ENCODE results near the gene TAOK3. TPM values are rescaled to one million over a fixed set of nuclear protein-coding genes. Genes with fewer than 3 reads are reported as not detected.

Gene TAOK3
- total and polyA plus RNA-seq, 9 of the 15 experiments (the other 6 are each of a cell fraction or from before 2014, with no cell fraction given) = 24.3 to 83.5 (median 47.1) TPM

DNA sequence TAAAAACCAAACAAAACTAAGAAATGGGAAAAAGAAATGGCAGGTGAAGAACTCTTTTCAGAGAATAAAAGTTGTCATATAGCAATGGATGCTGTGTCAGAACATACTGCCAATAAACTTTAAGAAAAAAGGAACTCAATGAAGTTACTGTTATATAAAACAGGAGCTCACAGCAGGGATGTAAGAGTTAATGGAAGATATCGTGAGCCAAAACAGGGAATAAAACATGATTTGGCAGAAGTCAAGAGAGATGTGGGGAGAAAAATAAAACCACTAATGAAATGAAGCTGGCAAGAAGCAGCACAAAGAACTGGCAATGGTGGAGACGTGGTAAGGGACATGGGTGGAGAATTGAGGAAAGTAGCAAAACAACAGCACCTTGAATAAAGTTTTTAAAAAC is 61.0 kb downstream of the TAOK3 start:
- no peaks in the 10 kb centered on the region for H3K27me3 ChIP-seq (ENCODE audit: control insufficient read depth in 2 of 2, insufficient read depth in 2 of 2, low read length in 2 of 2)
- intact Hi-C loops (cut with micrococcal nuclease) = no loop called here
- in situ Hi-C loops (cut with MboI) = no loop called here
- no peak overlapping the region for H3K4me2 ChIP-seq (ENCODE audit: insufficient read depth, low read length)
- WGBS (ENCODE audit: insufficient coverage, low coverage, missing lambda C conversion rate) = 33% methylated on average over 2 of the region's 2 CpGs
- no peaks in the 10 kb centered on the region for H3K9me1 ChIP-seq (ENCODE audit: control insufficient read depth, insufficient read depth, low read length)
- H3K4me3 ChIP-seq = no peak overlapping the region
- BruUV-seq (replicated peaks) = no TSS peak
- CTCF ChIA-PET (ENCODE audit: low intra/inter-chr PET ratio) = interaction anchor here (0.5 kb wide), 1 partner anchor 1216 kb away, joined by 3 read pairs; no protein-coding TSS in a partner anchor
- no peak for DNase-seq (ENCODE audit: extremely low read depth in 1 of 4, low spot score in 3 of 4)
- no peak overlapping the region for H2AFZ ChIP-seq (ENCODE audit: low read depth, low read length)
- ATAC-seq = no peak
- H3K27ac ChIP-seq (ENCODE audit: extremely low read depth, low read depth, low read length) = no peak overlapping the region
- POLR2A ChIA-PET = no interaction called here
- H3K4me1 ChIP-seq (replicated peaks in 1 of 2; ENCODE audit: control insufficient read depth in 2 of 2, insufficient read depth in 2 of 2, low read length in 2 of 2) = peaks cover 3 to 6% of the 10 kb centered on the region in 2 experiments; a peak in 4 of 5 replicates
- no peak overlapping the region for H3K9ac ChIP-seq (ENCODE audit: insufficient read depth in 1 of 2, low read depth in 2 of 2, low read length in 2 of 2)
- no peaks in the 10 kb centered on the region for H4K20me1 ChIP-seq (replicated peaks; ENCODE audit: control insufficient read depth, insufficient read depth, low read length)
- peaks cover 27% of the 10 kb centered on the region for H3K79me2 ChIP-seq (ENCODE audit: control insufficient read depth, insufficient read depth, low read length)
- FAIRE-seq = no peak
- H3K9me3 ChIP-seq (replicated peaks; ENCODE audit: control insufficient read depth, insufficient read depth, low read depth, low read length) = no peaks in the 10 kb centered on the region
- no peaks in the 10 kb centered on the region for H3K36me3 ChIP-seq (ENCODE audit: control insufficient read depth, insufficient read depth, low read length)
- TF ChIP-seq, protein P1, sequence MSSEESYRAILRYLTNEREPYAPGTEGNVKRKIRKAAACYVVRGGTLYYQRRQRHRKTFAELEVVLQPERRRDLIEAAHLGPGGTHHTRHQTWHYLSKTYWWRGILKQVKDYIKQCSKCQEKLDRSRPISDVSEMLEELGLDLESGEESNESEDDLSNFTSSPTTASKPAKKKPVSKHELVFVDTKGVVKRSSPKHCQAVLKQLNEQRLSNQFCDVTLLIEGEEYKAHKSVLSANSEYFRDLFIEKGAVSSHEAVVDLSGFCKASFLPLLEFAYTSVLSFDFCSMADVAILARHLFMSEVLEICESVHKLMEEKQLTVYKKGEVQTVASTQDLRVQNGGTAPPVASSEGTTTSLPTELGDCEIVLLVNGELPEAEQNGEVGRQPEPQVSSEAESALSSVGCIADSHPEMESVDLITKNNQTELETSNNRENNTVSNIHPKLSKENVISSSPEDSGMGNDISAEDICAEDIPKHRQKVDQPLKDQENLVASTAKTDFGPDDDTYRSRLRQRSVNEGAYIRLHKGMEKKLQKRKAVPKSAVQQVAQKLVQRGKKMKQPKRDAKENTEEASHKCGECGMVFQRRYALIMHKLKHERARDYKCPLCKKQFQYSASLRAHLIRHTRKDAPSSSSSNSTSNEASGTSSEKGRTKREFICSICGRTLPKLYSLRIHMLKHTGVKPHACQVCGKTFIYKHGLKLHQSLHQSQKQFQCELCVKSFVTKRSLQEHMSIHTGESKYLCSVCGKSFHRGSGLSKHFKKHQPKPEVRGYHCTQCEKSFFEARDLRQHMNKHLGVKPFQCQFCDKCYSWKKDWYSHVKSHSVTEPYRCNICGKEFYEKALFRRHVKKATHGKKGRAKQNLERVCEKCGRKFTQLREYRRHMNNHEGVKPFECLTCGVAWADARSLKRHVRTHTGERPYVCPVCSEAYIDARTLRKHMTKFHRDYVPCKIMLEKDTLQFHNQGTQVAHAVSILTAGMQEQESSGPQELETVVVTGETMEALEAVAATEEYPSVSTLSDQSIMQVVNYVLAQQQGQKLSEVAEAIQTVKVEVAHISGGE (CRISPR knock-in tag; IDR thresholded peaks at IDR 0.05) = no peak
- TF ChIP-seq, protein P2, sequence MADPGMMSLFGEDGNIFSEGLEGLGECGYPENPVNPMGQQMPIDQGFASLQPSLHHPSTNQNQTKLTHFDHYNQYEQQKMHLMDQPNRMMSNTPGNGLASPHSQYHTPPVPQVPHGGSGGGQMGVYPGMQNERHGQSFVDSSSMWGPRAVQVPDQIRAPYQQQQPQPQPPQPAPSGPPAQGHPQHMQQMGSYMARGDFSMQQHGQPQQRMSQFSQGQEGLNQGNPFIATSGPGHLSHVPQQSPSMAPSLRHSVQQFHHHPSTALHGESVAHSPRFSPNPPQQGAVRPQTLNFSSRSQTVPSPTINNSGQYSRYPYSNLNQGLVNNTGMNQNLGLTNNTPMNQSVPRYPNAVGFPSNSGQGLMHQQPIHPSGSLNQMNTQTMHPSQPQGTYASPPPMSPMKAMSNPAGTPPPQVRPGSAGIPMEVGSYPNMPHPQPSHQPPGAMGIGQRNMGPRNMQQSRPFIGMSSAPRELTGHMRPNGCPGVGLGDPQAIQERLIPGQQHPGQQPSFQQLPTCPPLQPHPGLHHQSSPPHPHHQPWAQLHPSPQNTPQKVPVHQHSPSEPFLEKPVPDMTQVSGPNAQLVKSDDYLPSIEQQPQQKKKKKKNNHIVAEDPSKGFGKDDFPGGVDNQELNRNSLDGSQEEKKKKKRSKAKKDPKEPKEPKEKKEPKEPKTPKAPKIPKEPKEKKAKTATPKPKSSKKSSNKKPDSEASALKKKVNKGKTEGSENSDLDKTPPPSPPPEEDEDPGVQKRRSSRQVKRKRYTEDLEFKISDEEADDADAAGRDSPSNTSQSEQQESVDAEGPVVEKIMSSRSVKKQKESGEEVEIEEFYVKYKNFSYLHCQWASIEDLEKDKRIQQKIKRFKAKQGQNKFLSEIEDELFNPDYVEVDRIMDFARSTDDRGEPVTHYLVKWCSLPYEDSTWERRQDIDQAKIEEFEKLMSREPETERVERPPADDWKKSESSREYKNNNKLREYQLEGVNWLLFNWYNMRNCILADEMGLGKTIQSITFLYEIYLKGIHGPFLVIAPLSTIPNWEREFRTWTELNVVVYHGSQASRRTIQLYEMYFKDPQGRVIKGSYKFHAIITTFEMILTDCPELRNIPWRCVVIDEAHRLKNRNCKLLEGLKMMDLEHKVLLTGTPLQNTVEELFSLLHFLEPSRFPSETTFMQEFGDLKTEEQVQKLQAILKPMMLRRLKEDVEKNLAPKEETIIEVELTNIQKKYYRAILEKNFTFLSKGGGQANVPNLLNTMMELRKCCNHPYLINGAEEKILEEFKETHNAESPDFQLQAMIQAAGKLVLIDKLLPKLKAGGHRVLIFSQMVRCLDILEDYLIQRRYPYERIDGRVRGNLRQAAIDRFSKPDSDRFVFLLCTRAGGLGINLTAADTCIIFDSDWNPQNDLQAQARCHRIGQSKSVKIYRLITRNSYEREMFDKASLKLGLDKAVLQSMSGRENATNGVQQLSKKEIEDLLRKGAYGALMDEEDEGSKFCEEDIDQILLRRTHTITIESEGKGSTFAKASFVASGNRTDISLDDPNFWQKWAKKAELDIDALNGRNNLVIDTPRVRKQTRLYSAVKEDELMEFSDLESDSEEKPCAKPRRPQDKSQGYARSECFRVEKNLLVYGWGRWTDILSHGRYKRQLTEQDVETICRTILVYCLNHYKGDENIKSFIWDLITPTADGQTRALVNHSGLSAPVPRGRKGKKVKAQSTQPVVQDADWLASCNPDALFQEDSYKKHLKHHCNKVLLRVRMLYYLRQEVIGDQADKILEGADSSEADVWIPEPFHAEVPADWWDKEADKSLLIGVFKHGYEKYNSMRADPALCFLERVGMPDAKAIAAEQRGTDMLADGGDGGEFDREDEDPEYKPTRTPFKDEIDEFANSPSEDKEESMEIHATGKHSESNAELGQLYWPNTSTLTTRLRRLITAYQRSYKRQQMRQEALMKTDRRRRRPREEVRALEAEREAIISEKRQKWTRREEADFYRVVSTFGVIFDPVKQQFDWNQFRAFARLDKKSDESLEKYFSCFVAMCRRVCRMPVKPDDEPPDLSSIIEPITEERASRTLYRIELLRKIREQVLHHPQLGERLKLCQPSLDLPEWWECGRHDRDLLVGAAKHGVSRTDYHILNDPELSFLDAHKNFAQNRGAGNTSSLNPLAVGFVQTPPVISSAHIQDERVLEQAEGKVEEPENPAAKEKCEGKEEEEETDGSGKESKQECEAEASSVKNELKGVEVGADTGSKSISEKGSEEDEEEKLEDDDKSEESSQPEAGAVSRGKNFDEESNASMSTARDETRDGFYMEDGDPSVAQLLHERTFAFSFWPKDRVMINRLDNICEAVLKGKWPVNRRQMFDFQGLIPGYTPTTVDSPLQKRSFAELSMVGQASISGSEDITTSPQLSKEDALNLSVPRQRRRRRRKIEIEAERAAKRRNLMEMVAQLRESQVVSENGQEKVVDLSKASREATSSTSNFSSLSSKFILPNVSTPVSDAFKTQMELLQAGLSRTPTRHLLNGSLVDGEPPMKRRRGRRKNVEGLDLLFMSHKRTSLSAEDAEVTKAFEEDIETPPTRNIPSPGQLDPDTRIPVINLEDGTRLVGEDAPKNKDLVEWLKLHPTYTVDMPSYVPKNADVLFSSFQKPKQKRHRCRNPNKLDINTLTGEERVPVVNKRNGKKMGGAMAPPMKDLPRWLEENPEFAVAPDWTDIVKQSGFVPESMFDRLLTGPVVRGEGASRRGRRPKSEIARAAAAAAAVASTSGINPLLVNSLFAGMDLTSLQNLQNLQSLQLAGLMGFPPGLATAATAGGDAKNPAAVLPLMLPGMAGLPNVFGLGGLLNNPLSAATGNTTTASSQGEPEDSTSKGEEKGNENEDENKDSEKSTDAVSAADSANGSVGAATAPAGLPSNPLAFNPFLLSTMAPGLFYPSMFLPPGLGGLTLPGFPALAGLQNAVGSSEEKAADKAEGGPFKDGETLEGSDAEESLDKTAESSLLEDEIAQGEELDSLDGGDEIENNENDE (IDR thresholded peaks at IDR 0.05; ENCODE audit: low read depth, low read length) = no peak
- TF ChIP-seq, protein P3, sequence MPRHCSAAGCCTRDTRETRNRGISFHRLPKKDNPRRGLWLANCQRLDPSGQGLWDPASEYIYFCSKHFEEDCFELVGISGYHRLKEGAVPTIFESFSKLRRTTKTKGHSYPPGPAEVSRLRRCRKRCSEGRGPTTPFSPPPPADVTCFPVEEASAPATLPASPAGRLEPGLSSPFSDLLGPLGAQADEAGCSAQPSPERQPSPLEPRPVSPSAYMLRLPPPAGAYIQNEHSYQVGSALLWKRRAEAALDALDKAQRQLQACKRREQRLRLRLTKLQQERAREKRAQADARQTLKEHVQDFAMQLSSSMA (CRISPR knock-in tag; IDR thresholded peaks at IDR 0.05) = no peak
- TF ChIP-seq ZNF212 (CRISPR knock-in tag; IDR thresholded peaks at IDR 0.05) (no peak), RBBP5 (IDR thresholded peaks at IDR 0.05; ENCODE audit: borderline replicate concordance, insufficient read depth, low read length, poor library complexity, severe bottlenecking) (no peak)

Measured in K562 (cell line).